Fibroblast of peridontal ligament (primary cell): ENCODE data around the gene CT45A7.
"Not testable (repeated sequence)": the region's sequence is repeated elsewhere in the genome, so short reads cannot be mapped to it uniquely, and the experiment has no call there.

Source experiments
- DNase-seq: peaks from one replicate; pipeline ENCODE4 v3.0.0-alpha.2; 2010; ENCODE audit errors: extremely low read depth

Gene CT45A7

GRCh38 chrX:135837180-135837579, at the start of gene CT45A7:
Gene CT45A7 (minus strand): TSS chrX:135837280. CDS start chrX:135833533, 3,747 bp downstream.
- DNase-seq = not testable (repeated sequence)

GRCh38 chrX:135882741-135883140, 45.7 kb upstream of the CT45A7 start:
- DNase-seq = not testable (repeated sequence)

GRCh38 chrX:135871712-135872111, 34.6 kb upstream of the CT45A7 start, which contains the start of gene CT45A9:
Gene CT45A9 (minus strand): TSS chrX:135871812. CDS start chrX:135868061, 3,751 bp downstream.
- DNase-seq = not testable (repeated sequence)

GRCh38 chrX:135854438-135854837, 17.4 kb upstream of the CT45A7 start, which contains the start of gene CT45A8:
Gene CT45A8 (minus strand): TSS chrX:135854538. CDS start chrX:135850783, 3,755 bp downstream.
- DNase-seq = not testable (repeated sequence)

GRCh38 chrX:135819912-135820311, 17.2 kb downstream of the CT45A7 start, which contains the start of gene CT45A2:
Gene CT45A2 (minus strand): TSS chrX:135820012. CDS start chrX:135816265, 3,747 bp downstream.
- DNase-seq = not testable (repeated sequence)

- not testable (repeated sequence) for DNase-seq
Observed at GRCh38 chrX:135802687-135803086, 34.4 kb downstream of the CT45A7 start, which contains the start of gene CT45A6. Gene CT45A6 (minus strand): TSS chrX:135802787. CDS start chrX:135798993, 3,794 bp downstream.

GRCh38 chrX:135785403-135785802, 51.7 kb downstream of the CT45A7 start, which contains the start of gene CT45A5:
Gene CT45A5 (minus strand): TSS chrX:135785503. CDS start chrX:135781729, 3,774 bp downstream.
- DNase-seq = not testable (repeated sequence)
